ENCODE data around the gene CADM2. TPM values are rescaled to one million over a fixed set of nuclear protein-coding genes. Genes with fewer than 3 reads are reported as not detected.

Gene CADM2
- total RNA-seq, 2 donors from 2014 or later: 0.27 to 11.7 TPM

DNA sequence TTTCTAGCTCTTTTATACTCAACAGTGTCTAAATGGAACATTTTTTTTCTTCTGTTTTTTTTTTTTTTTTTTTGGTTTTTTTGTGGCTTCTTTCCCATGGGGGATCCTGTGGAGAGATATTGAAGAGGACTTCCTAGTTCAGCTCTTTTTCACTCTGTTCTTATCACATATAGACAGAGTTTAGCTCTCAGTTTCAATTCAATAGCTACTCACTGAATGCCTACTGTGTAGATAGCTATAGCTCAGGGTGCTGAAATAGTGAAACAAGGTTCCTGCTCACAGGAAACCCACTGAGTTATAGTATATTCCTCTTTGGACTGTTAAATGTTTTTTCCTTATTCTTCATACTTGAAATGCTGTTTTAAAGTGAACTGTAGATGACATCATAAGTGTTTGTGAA is 918.8 kb downstream of the CADM2 start:
- Histone ChIP-seq H3K4me1 (replicated peaks) (no peaks in the 10 kb centered on the region), H3K27me3 (replicated peaks; ENCODE audit: insufficient read depth) (no peaks in the 10 kb centered on the region), H3K9me3 (no peaks in the 10 kb centered on the region), H3K27ac (no peak overlapping the region), H3K36me3 (no peaks in the 10 kb centered on the region), H3K4me3 (no peak overlapping the region)
- TF ChIP-seq, protein P1, sequence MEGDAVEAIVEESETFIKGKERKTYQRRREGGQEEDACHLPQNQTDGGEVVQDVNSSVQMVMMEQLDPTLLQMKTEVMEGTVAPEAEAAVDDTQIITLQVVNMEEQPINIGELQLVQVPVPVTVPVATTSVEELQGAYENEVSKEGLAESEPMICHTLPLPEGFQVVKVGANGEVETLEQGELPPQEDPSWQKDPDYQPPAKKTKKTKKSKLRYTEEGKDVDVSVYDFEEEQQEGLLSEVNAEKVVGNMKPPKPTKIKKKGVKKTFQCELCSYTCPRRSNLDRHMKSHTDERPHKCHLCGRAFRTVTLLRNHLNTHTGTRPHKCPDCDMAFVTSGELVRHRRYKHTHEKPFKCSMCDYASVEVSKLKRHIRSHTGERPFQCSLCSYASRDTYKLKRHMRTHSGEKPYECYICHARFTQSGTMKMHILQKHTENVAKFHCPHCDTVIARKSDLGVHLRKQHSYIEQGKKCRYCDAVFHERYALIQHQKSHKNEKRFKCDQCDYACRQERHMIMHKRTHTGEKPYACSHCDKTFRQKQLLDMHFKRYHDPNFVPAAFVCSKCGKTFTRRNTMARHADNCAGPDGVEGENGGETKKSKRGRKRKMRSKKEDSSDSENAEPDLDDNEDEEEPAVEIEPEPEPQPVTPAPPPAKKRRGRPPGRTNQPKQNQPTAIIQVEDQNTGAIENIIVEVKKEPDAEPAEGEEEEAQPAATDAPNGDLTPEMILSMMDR (IDR thresholded peaks at IDR 0.05): no peak
- TF ChIP-seq POLR2AphosphoS5 (IDR thresholded peaks at IDR 0.05): no peak
- TF ChIP-seq POLR2A (IDR thresholded peaks at IDR 0.05): no peak
- intact Hi-C loops (cut with DNase I): no loop called here
- DNase-seq (ENCODE audit: low spot score): no peak

DNA sequence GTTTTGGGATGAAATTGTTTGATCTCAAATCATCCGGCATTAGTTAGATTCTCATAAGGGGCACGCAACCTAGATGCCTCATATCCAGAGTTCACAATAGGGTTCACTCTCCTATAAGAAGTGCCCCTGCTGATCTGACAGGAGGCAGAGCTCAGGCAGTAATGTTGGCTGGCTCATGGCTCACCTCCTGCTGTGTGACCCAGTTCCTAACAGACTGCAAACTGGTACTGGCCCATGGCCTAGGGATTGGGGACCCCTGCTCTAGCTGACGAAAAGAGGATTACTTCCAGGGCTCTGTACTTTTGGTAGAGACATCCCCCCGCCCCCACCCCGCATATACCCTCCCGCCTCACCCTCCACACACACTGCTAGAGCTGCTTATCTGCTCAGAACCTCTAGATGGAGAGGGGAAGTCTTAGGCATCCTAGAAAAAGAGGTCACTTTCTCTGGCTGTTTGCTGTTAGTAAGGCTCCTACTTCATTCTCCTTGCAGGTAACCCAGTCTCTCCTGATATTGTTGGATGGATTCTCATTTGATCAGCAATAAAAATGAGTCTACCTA is 923.1 kb downstream of the CADM2 start:
- DNase-seq (ENCODE audit: low spot score): no peak
- H3K27me3 ChIP-seq (replicated peaks; ENCODE audit: insufficient read depth): no peaks in the 10 kb centered on the region
- H3K9me3 ChIP-seq: no peaks in the 10 kb centered on the region
- intact Hi-C loops (cut with DNase I): no loop called here
- TF ChIP-seq, protein P1 (IDR thresholded peaks at IDR 0.05): no peak
- TF ChIP-seq POLR2AphosphoS5 (IDR thresholded peaks at IDR 0.05): no peak
- no peak for TF ChIP-seq POLR2A (IDR thresholded peaks at IDR 0.05)
- H3K4me1 ChIP-seq (replicated peaks): no peaks in the 10 kb centered on the region
- no peak overlapping the region for H3K4me3 ChIP-seq
- H3K36me3 ChIP-seq: no peaks in the 10 kb centered on the region
- WGBS: 96% methylated on average over 5 of the region's 6 CpGs
- no peak overlapping the region for H3K27ac ChIP-seq

DNA sequence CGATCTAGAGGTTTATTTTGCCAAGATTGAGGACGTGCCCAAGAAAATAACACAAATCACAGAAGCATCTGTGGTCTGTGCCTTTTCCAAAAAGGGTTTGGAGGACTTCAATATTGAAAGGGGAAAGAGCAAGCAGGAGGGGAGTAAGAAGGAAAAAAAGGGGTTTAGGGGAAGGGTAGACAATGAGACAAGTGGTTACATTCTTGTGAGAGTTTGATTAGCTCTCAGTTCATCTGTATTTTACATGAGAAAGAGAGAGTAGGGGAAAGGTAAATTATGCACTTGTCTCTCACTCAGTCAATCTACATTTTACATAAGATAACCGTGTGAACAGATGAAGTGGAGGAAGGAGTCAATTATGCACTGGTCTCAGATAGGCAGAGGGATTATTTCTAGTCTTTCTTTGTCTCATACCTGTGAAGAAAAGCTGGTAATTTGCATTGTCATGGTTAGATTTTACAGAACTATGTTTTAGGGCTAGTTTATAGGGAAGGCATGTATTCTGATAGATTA is 931.3 kb downstream of the CADM2 start:
- intact Hi-C loops (cut with DNase I): no loop called here
- Histone ChIP-seq H3K9me3 (no peaks in the 10 kb centered on the region), H3K27me3 (replicated peaks; ENCODE audit: insufficient read depth) (no peaks in the 10 kb centered on the region), H3K4me3 (no peak overlapping the region), H3K36me3 (no peaks in the 10 kb centered on the region), H3K27ac (no peak overlapping the region), H3K4me1 (replicated peaks) (no peaks in the 10 kb centered on the region)
- TF ChIP-seq, protein P1 (IDR thresholded peaks at IDR 0.05): no peak
- TF ChIP-seq POLR2AphosphoS5 (IDR thresholded peaks at IDR 0.05) (no peak), POLR2A (IDR thresholded peaks at IDR 0.05) (no peak)
- no peak for DNase-seq (ENCODE audit: low spot score)
- 40% methylated on average over 3 of the region's 3 CpGs for WGBS

DNA sequence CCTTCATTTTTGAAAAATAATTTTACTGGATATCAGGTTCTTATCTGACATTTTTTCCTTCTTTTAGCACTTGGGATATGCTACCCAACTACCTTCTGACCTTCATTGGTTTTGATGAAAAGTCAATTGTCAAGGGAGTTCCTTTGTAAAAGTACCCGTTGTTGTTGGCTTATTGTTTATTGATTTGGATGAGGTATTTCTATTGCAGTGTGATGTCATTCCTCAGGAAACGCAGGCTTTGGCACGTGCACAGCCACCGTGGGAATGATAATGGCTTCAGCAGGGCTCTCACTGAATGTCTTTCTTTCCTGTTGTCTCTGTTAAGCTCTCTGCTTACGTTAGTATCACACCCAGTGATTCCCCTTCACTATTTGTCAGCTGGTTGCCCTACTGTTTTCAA is 944.6 kb downstream of the CADM2 start:
- no peaks in the 10 kb centered on the region for H3K4me1 ChIP-seq (replicated peaks)
- TF ChIP-seq POLR2AphosphoS5 (IDR thresholded peaks at IDR 0.05): no peak
- TF ChIP-seq, protein P1 (IDR thresholded peaks at IDR 0.05): no peak
- no peak for TF ChIP-seq POLR2A (IDR thresholded peaks at IDR 0.05)
- no peaks in the 10 kb centered on the region for H3K36me3 ChIP-seq
- H3K4me3 ChIP-seq: no peak overlapping the region
- no peak overlapping the region for H3K27ac ChIP-seq
- no peaks in the 10 kb centered on the region for H3K27me3 ChIP-seq (replicated peaks; ENCODE audit: insufficient read depth)
- intact Hi-C loops (cut with DNase I): no loop called here
- WGBS: 52% methylated on average over 5 of the region's 5 CpGs
- DNase-seq (ENCODE audit: low spot score): no peak
- H3K9me3 ChIP-seq: no peaks in the 10 kb centered on the region

DNA sequence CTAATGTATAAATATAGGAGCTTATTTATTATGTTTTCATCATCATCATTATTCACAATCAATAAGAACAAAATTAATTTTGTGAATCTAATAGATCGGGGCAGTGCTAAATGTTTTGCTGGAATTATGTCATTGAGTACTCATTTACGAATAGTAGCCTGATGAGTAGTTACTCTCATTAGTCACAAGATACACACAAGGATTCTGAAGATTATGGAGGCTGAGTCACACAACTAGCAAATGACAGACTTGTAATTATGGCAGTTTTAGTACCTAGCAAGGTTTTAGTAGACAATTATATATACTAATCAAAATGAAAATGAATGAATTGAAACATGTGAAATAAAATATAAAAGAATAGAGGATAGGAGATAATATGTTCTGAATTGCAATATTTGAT is 954.2 kb downstream of the CADM2 start:
- Histone ChIP-seq H3K4me1 (replicated peaks) (no peaks in the 10 kb centered on the region), H3K36me3 (no peaks in the 10 kb centered on the region), H3K9me3 (no peaks in the 10 kb centered on the region), H3K4me3 (no peak overlapping the region), H3K27ac (no peak overlapping the region), H3K27me3 (replicated peaks; ENCODE audit: insufficient read depth) (no peaks in the 10 kb centered on the region)
- intact Hi-C loops (cut with DNase I): no loop called here
- 80% methylated on average over 2 of the region's 2 CpGs for WGBS
- TF ChIP-seq POLR2A (IDR thresholded peaks at IDR 0.05) (no peak), POLR2AphosphoS5 (IDR thresholded peaks at IDR 0.05) (no peak)
- TF ChIP-seq, protein P1 (IDR thresholded peaks at IDR 0.05): no peak
- DNase-seq (ENCODE audit: low spot score): no peak

Measured in prostate gland (tissue), 2 donors.